Mesendoderm (in vitro differentiated cells): ENCODE data around the gene OR52N5. TPM values are rescaled to one million over a fixed set of nuclear protein-coding genes. Genes with fewer than 3 reads are reported as not detected.

Experiments
- DNase-seq: peaks from one replicate; pipeline ENCODE4 v3.0.0; 2013
- H2AK5ac ChIP-seq: 2 replicates; pipeline ENCODE4 v1.6.1; 2013; ENCODE audit warnings: low read length, inconsistent platforms
- H2BK120ac ChIP-seq: 2 replicates; pipeline ENCODE4 v1.6.1; 2013; ENCODE audit warnings: low read depth, mild to moderate bottlenecking, low read length, moderate library complexity, mixed read lengths
- H2BK15ac ChIP-seq: replicated peaks from 2 replicates; pipeline ENCODE4 v1.6.1; 2013; ENCODE audit warnings: low read depth, mild to moderate bottlenecking, moderate library complexity
- H2BK5ac ChIP-seq: 2 replicates; pipeline ENCODE4 v1.6.1; 2013; ENCODE audit warnings: low read length, inconsistent platforms
- H3K18ac ChIP-seq: 2 replicates; pipeline ENCODE4 v1.6.1; 2013; ENCODE audit warnings: mild to moderate bottlenecking, low read length, mixed read lengths
- H3K23ac ChIP-seq: one replicate; pipeline ENCODE4 v1.6.1; 2013; ENCODE audit warnings: low read length
- H3K27ac ChIP-seq: 2 replicates; pipeline ENCODE4 v1.5.1; 2013; ENCODE audit warnings: low read depth, mild to moderate bottlenecking, inconsistent platforms, low read length, moderate library complexity
- H3K27me3 ChIP-seq: 2 replicates; pipeline ENCODE4 v1.6.1; 2013; ENCODE audit warnings: low read length, control low read depth, mild to moderate bottlenecking, inconsistent platforms; ENCODE audit not compliant: insufficient read depth, poor library complexity
- H3K36me3 ChIP-seq: 2 replicates; pipeline ENCODE4 v1.6.1; 2013; ENCODE audit warnings: low read length, inconsistent platforms; ENCODE audit not compliant: control insufficient read depth, insufficient read depth
- H3K4ac ChIP-seq: one replicate; pipeline ENCODE4 v1.6.1; 2013; ENCODE audit warnings: low read depth, mild to moderate bottlenecking, low read length, moderate library complexity
- H3K4me1 ChIP-seq: 2 replicates; pipeline ENCODE4 v1.6.1; 2013; ENCODE audit warnings: low read depth, low read length, inconsistent platforms; ENCODE audit not compliant: control insufficient read depth
- H3K4me2 ChIP-seq: 2 replicates; pipeline ENCODE4 v1.6.1; 2013; ENCODE audit warnings: low read length
- H3K4me3 ChIP-seq: 2 replicates; pipeline ENCODE4 v1.5.1; 2013; ENCODE audit warnings: mild to moderate bottlenecking, low read length
- H3K56ac ChIP-seq: one replicate; pipeline ENCODE4 v1.6.1; 2013; ENCODE audit warnings: low read length
- H3K79me1 ChIP-seq: 2 replicates; pipeline ENCODE4 v1.6.1; 2013; ENCODE audit warnings: low read length, inconsistent platforms
- H3K79me2 ChIP-seq: 2 replicates; pipeline ENCODE4 v1.6.1; 2013; ENCODE audit warnings: mild to moderate bottlenecking, low read length; ENCODE audit not compliant: control insufficient read depth, insufficient read depth
- H3K9ac ChIP-seq: 2 replicates; pipeline ENCODE4 v1.6.1; 2013; ENCODE audit warnings: low read length, inconsistent platforms
- H4K5ac ChIP-seq: one replicate; pipeline ENCODE4 v1.6.1; 2013; ENCODE audit warnings: low read length
- H4K8ac ChIP-seq: one replicate; pipeline ENCODE4 v1.6.1; 2013; ENCODE audit warnings: low read depth, mild to moderate bottlenecking, control low read depth, low read length, moderate library complexity
- WGBS: extraction: QIAGEN DNeasy Blood & Tissue Kit; methylation state at CpG from one replicate; pipeline ENCODE4 v1.1.7; 2013; ENCODE audit warnings: low lambda C conversion rate, missing lambda C conversion rate; ENCODE audit not compliant: insufficient coverage; ENCODE audit errors: extremely low coverage; 5-methylcytosine and 5-hydroxymethylcytosine counted together
- polyA plus RNA-seq, 2 experiments: library from polyadenylated mRNA; stranded (reverse); fragments of 200-250 nt; gene quantifications; one replicate each; pipeline ENCODE4 v1.2.3, GENCODE V29; 2013

Gene OR52N5
- polyA plus RNA-seq (2013, experiment 1 of 2) = not detected
- not detected for polyA plus RNA-seq (2013, experiment 2 of 2)

GRCh38 chr11:5783255-5783654, at the start of gene OR52N5:
Gene OR52N5, minus strand, starts transcription at chr11:5783355. Its CDS starts 4,721 bp downstream, at chr11:5778634.
- Histone ChIP-seq H3K18ac (no peak within 1 kb of the TSS), H3K27me3 (no peaks in the 10 kb centered on the region), H3K23ac (no peak within 1 kb of the TSS), H3K79me1 (no peaks in the 10 kb centered on the region), H3K4me3 (no peak within 1 kb of the TSS), H2AK5ac (no peak within 1 kb of the TSS), H4K5ac (no peak within 1 kb of the TSS), H3K36me3 (no peaks in the 10 kb centered on the region), H3K9ac (no peak within 1 kb of the TSS), H2BK15ac (no peak within 1 kb of the TSS), H3K4me1 (no peaks in the 10 kb centered on the region), H3K56ac (no peak within 1 kb of the TSS), H3K4me2 (no peak within 1 kb of the TSS), H2BK120ac (no peak within 1 kb of the TSS), H3K4ac (no peak within 1 kb of the TSS), H4K8ac (no peak within 1 kb of the TSS), H3K79me2 (no peaks in the 10 kb centered on the region), H3K27ac (no peak within 1 kb of the TSS), H2BK5ac (no peak within 1 kb of the TSS)
- WGBS = 100% methylated on average over 1 of the region's 4 CpGs
- no peak for DNase-seq

GRCh38 chr11:5831196-5831829, 48.2 kb upstream of the OR52N5 start:
- WGBS = no CpG with 5 or more reads among the region's 6 CpGs
- Histone ChIP-seq H2BK120ac (no peak overlapping the region), H2AK5ac (no peak overlapping the region), H3K36me3 (no peaks in the 10 kb centered on the region), H3K9ac (no peak overlapping the region), H4K5ac (no peak overlapping the region), H3K27ac (peak overlapping the region; percentile 70), H3K18ac (no peak overlapping the region), H2BK5ac (no peak overlapping the region), H3K56ac (no peak overlapping the region), H3K23ac (no peak overlapping the region), H4K8ac (peak overlapping the region; percentile 82), H3K4me3 (no peak overlapping the region), H3K4me1 (no peaks in the 10 kb centered on the region), H3K79me1 (no peaks in the 10 kb centered on the region), H3K4ac (no peak overlapping the region), H3K27me3 (no peaks in the 10 kb centered on the region), H3K4me2 (no peak overlapping the region), H2BK15ac (no peak overlapping the region), H3K79me2 (no peaks in the 10 kb centered on the region)
- DNase-seq = peak; percentile 65

- H3K4me2 ChIP-seq = no peak overlapping the region
- no peak overlapping the region for H4K5ac ChIP-seq
- H4K8ac ChIP-seq = no peak overlapping the region
- WGBS = no CpG with 5 or more reads among the region's 1 CpG
- no peak overlapping the region for H3K56ac ChIP-seq
- no peaks in the 10 kb centered on the region for H3K27me3 ChIP-seq
- no peak overlapping the region for H3K9ac ChIP-seq
- H2BK5ac ChIP-seq = no peak overlapping the region
- DNase-seq = no peak
- no peak overlapping the region for H2AK5ac ChIP-seq
- H2BK120ac ChIP-seq = no peak overlapping the region
- no peaks in the 10 kb centered on the region for H3K4me1 ChIP-seq
- no peak overlapping the region for H3K27ac ChIP-seq
- H2BK15ac ChIP-seq = no peak overlapping the region
- H3K18ac ChIP-seq = no peak overlapping the region
- no peaks in the 10 kb centered on the region for H3K79me2 ChIP-seq
- no peak overlapping the region for H3K23ac ChIP-seq
- H3K79me1 ChIP-seq = no peaks in the 10 kb centered on the region
- H3K4ac ChIP-seq = no peak overlapping the region
- H3K4me3 ChIP-seq = no peak overlapping the region
- H3K36me3 ChIP-seq = no peaks in the 10 kb centered on the region
These were observed 35.2 kb upstream of the OR52N5 start for GRCh38 chr11:5818245-5818886.

GRCh38 chr11:5815534-5815933, 32.4 kb upstream of the OR52N5 start:
- H3K56ac ChIP-seq = no peak overlapping the region
- no peak overlapping the region for H4K5ac ChIP-seq
- no peaks in the 10 kb centered on the region for H3K79me2 ChIP-seq
- H2AK5ac ChIP-seq = no peak overlapping the region
- no peak overlapping the region for H3K4me2 ChIP-seq
- no peak overlapping the region for H3K4me3 ChIP-seq
- H3K18ac ChIP-seq = no peak overlapping the region
- H3K4me1 ChIP-seq = no peaks in the 10 kb centered on the region
- no peaks in the 10 kb centered on the region for H3K36me3 ChIP-seq
- no CpG with 5 or more reads among the region's 4 CpGs for WGBS
- H4K8ac ChIP-seq = no peak overlapping the region
- H3K23ac ChIP-seq = no peak overlapping the region
- H3K79me1 ChIP-seq = no peaks in the 10 kb centered on the region
- no peak overlapping the region for H3K9ac ChIP-seq
- H3K27ac ChIP-seq = no peak overlapping the region
- H2BK120ac ChIP-seq = no peak overlapping the region
- H2BK5ac ChIP-seq = no peak overlapping the region
- DNase-seq = no peak
- H3K4ac ChIP-seq = no peak overlapping the region
- H2BK15ac ChIP-seq = no peak overlapping the region
- no peaks in the 10 kb centered on the region for H3K27me3 ChIP-seq

- Histone ChIP-seq H3K36me3 (no peaks in the 10 kb centered on the region), H3K79me1 (no peaks in the 10 kb centered on the region)
These were observed 27.0 kb upstream of the OR52N5 start for GRCh38 chr11:5809905-5810795.

More at GRCh38 chr11:5809905-5810795, 27.0 kb upstream of the OR52N5 start:
- H3K4ac ChIP-seq = no peak overlapping the region
- H3K27ac ChIP-seq = no peak overlapping the region
- DNase-seq = peak; percentile 16
- no peak overlapping the region for H3K23ac ChIP-seq
- H3K4me3 ChIP-seq = no peak overlapping the region
- H2AK5ac ChIP-seq = no peak overlapping the region
- no peak overlapping the region for H2BK15ac ChIP-seq
- H3K4me2 ChIP-seq = no peak overlapping the region
- H3K9ac ChIP-seq = no peak overlapping the region
- no peak overlapping the region for H4K8ac ChIP-seq
- H3K79me2 ChIP-seq = no peaks in the 10 kb centered on the region
- no peak overlapping the region for H3K56ac ChIP-seq
- no peaks in the 10 kb centered on the region for H3K4me1 ChIP-seq
- no peaks in the 10 kb centered on the region for H3K27me3 ChIP-seq
- H2BK120ac ChIP-seq = no peak overlapping the region
- WGBS = 100% methylated on average over 1 of the region's 6 CpGs
- no peak overlapping the region for H4K5ac ChIP-seq
- no peak overlapping the region for H3K18ac ChIP-seq
- no peak overlapping the region for H2BK5ac ChIP-seq
